Measurements from ENCODE around the gene HSPA14.
A peak's percentile ranks its signal among the peaks of the same experiment; 100 is the strongest.

Gene HSPA14

DNA sequence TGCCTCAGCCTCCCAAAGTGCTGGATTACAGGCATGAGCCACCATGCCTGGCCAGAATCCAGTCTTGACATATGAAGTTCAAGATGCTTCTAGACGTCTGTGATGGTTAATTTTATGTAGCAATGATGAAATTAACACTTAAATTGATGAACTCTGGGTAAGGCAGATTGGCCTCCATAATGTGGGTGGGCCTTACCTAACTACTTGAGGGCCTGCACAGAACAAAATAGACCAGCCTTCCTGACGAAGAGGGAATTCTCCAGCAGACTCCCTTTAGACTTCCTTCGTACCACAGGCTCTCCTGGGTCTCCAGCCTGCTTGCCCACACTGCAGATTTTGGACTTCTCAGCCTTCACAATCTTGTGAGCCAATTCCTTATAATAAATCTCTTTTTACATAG, 5.0 kb upstream of the HSPA14 start:
- H2AFZ ChIP-seq (ENCODE audit: low read depth, low read length, severe bottlenecking): no peak overlapping the region
- TF ChIP-seq EZH2phosphoT487 (conservative IDR thresholded peaks at IDR 0.05; ENCODE audit: low read length): no peak
- TF ChIP-seq, protein P1, sequence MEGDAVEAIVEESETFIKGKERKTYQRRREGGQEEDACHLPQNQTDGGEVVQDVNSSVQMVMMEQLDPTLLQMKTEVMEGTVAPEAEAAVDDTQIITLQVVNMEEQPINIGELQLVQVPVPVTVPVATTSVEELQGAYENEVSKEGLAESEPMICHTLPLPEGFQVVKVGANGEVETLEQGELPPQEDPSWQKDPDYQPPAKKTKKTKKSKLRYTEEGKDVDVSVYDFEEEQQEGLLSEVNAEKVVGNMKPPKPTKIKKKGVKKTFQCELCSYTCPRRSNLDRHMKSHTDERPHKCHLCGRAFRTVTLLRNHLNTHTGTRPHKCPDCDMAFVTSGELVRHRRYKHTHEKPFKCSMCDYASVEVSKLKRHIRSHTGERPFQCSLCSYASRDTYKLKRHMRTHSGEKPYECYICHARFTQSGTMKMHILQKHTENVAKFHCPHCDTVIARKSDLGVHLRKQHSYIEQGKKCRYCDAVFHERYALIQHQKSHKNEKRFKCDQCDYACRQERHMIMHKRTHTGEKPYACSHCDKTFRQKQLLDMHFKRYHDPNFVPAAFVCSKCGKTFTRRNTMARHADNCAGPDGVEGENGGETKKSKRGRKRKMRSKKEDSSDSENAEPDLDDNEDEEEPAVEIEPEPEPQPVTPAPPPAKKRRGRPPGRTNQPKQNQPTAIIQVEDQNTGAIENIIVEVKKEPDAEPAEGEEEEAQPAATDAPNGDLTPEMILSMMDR (IDR thresholded peaks at IDR 0.05; ENCODE audit: insufficient read depth, low read length, poor library complexity, severe bottlenecking): no peak
- no peak overlapping the region for H3K4me3 ChIP-seq (ENCODE audit: insufficient read depth, low read length, poor library complexity, severe bottlenecking)
- no peaks in the 10 kb centered on the region for H3K36me3 ChIP-seq (ENCODE audit: low read length)
- H3K27me3 ChIP-seq (ENCODE audit: low read length): no peaks in the 10 kb centered on the region
- H3K27ac ChIP-seq (ENCODE audit: low read depth, low read length): no peak overlapping the region
- H4K20me1 ChIP-seq (ENCODE audit: low read depth, low read length): no peaks in the 10 kb centered on the region
- no peaks in the 10 kb centered on the region for H3K9me2 ChIP-seq (replicated peaks; ENCODE audit: insufficient read depth, low read length)
- H3K4me2 ChIP-seq (ENCODE audit: low read depth, low read length, poor library complexity, severe bottlenecking): no peak overlapping the region
- H3K9me3 ChIP-seq (ENCODE audit: insufficient read depth, low read length): no peaks in the 10 kb centered on the region
- no peak overlapping the region for H3K9ac ChIP-seq (ENCODE audit: low read length)
- no peaks in the 10 kb centered on the region for H3F3A ChIP-seq (ENCODE audit: insufficient read depth)
- H3K79me2 ChIP-seq (ENCODE audit: insufficient read depth, low read length): no peaks in the 10 kb centered on the region

DNA sequence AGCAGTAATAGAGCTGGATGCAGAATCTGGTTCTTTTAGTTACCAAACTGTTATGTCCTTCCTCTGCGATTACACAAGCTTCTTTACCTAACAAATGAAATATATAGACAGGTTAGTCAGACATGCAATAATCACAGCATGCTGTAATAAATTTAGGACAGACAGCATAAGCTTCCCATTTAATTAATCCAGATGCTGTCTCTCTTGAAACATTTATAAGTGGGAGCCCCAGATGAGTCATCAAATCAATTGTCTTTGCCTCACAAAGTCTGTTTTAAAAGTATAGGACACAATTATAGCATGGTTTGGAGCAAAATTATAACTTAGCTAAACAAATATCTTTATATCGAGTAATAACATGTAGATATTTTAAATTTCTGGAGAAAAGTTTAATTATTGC, 1.9 kb upstream of the HSPA14 start:
- H3K4me2 ChIP-seq (ENCODE audit: low read depth, low read length, poor library complexity, severe bottlenecking): no peak overlapping the region
- peaks cover 12% of the 10 kb centered on the region for H3K36me3 ChIP-seq (ENCODE audit: low read length)
- no peak overlapping the region for H3K4me3 ChIP-seq (ENCODE audit: insufficient read depth, low read length, poor library complexity, severe bottlenecking)
- TF ChIP-seq EZH2phosphoT487 (conservative IDR thresholded peaks at IDR 0.05; ENCODE audit: low read length): no peak
- TF ChIP-seq, protein P1 (IDR thresholded peaks at IDR 0.05; ENCODE audit: insufficient read depth, low read length, poor library complexity, severe bottlenecking): no peak
- no peaks in the 10 kb centered on the region for H3K9me3 ChIP-seq (ENCODE audit: insufficient read depth, low read length)
- H3K79me2 ChIP-seq (ENCODE audit: insufficient read depth, low read length): peaks cover 28% of the 10 kb centered on the region
- no peak overlapping the region for H3K27ac ChIP-seq (ENCODE audit: low read depth, low read length)
- no peaks in the 10 kb centered on the region for H3K9me2 ChIP-seq (replicated peaks; ENCODE audit: insufficient read depth, low read length)
- H2AFZ ChIP-seq (ENCODE audit: low read depth, low read length, severe bottlenecking): no peak overlapping the region
- no peaks in the 10 kb centered on the region for H3K27me3 ChIP-seq (ENCODE audit: low read length)
- H3K9ac ChIP-seq (ENCODE audit: low read length): no peak overlapping the region
- H4K20me1 ChIP-seq (ENCODE audit: low read depth, low read length): peaks cover 2% of the 10 kb centered on the region; the same call in 1 of the 2 replicates
- H3F3A ChIP-seq (ENCODE audit: insufficient read depth): no peaks in the 10 kb centered on the region

DNA sequence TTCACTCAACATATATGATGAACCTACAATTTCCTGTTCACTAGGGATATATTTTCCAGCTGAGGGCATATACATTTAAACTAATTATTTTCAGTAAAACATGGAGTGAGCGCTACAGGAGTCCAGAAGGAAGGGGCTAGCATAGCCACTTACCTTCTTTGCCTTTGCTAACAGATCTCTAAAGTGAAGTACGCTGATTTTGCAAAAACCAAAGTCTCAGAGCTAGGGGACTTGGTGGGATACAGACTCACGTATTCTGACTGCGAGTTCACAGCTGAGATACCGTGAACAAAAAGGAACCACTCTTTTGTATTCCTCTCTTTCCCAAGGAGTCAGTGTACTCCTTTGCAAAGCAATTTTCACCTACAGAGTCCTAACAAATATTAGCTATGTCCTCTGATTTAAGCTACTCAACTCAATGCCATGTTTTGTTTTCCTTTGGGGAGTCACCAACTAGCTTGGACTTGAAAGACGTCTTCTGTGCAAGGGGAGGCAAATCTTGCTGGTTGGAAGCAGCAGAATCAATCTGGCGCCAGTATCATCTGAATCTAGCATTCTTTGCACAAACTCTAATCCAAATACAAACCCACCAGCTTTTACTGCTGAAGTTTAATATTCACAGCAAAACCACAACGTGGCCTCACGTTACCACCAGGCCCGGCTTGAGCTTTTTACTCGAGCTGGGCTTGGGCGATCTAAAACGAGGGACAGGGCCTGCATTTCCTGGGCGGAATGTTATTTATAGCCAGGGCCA, 926 bp upstream of the HSPA14 start:
- peak overlapping the region; percentile 83 for H3K4me2 ChIP-seq (ENCODE audit: low read depth, low read length, poor library complexity, severe bottlenecking)
- H3K9me3 ChIP-seq (ENCODE audit: insufficient read depth, low read length): no peaks in the 10 kb centered on the region
- H3K9me2 ChIP-seq (replicated peaks; ENCODE audit: insufficient read depth, low read length): no peaks in the 10 kb centered on the region
- H3K27me3 ChIP-seq (ENCODE audit: low read length): no peaks in the 10 kb centered on the region
- H3F3A ChIP-seq (ENCODE audit: insufficient read depth): no peaks in the 10 kb centered on the region
- H3K4me3 ChIP-seq (ENCODE audit: insufficient read depth, low read length, poor library complexity, severe bottlenecking): peak overlapping the region; percentile 65
- H3K79me2 ChIP-seq (ENCODE audit: insufficient read depth, low read length): peaks cover 33% of the 10 kb centered on the region
- H3K27ac ChIP-seq (ENCODE audit: low read depth, low read length): no peak overlapping the region
- H3K9ac ChIP-seq (ENCODE audit: low read length): peak overlapping the region; percentile 70
- H2AFZ ChIP-seq (ENCODE audit: low read depth, low read length, severe bottlenecking): peak overlapping the region; percentile 91
- TF ChIP-seq EZH2phosphoT487 (conservative IDR thresholded peaks at IDR 0.05; ENCODE audit: low read length): no peak
- TF ChIP-seq, protein P1 (IDR thresholded peaks at IDR 0.05; ENCODE audit: insufficient read depth, low read length, poor library complexity, severe bottlenecking): no peak
- peaks cover 18% of the 10 kb centered on the region for H3K36me3 ChIP-seq (ENCODE audit: low read length)
- peaks cover 2% of the 10 kb centered on the region; the same call in 1 of the 2 replicates for H4K20me1 ChIP-seq (ENCODE audit: low read depth, low read length)

Measured in SU-DHL-6 (cell line).